ENCODE measurements around the gene C10orf67.

C10orf67 gene

GRCh38 chr10:23324351-23324750 lies 20.2 kb downstream of the C10orf67 start:
- no peak for TF ChIP-seq CTCF (IDR thresholded peaks at IDR 0.05; ENCODE audit: insufficient read depth, low read depth, low read length, missing control alignments)
- H3K4me3 ChIP-seq (ENCODE audit: low read length) = no peak overlapping the region
- DNase-seq (ENCODE audit: low read depth) = no peak

GRCh38 chr10:23322082-23322481 lies 22.5 kb downstream of the C10orf67 start:
- no peak overlapping the region for H3K4me3 ChIP-seq (ENCODE audit: low read length)
- no peak for TF ChIP-seq CTCF (IDR thresholded peaks at IDR 0.05; ENCODE audit: insufficient read depth, low read depth, low read length, missing control alignments)
- no peak for DNase-seq (ENCODE audit: low read depth)

- no peak for DNase-seq (ENCODE audit: low read depth)
- H3K4me3 ChIP-seq (ENCODE audit: low read length) = no peak overlapping the region
- no peak for TF ChIP-seq CTCF (IDR thresholded peaks at IDR 0.05; ENCODE audit: insufficient read depth, low read depth, low read length, missing control alignments)
Measured at GRCh38 chr10:23319835-23320234, 24.8 kb downstream of the C10orf67 start.

- DNase-seq (ENCODE audit: low read depth) = no peak
- TF ChIP-seq CTCF (IDR thresholded peaks at IDR 0.05; ENCODE audit: insufficient read depth, low read depth, low read length, missing control alignments) = no peak
- H3K4me3 ChIP-seq (ENCODE audit: low read length) = no peak overlapping the region
Measured at GRCh38 chr10:23318359-23318758, 26.2 kb downstream of the C10orf67 start.

GRCh38 chr10:23317416-23317815 lies 27.2 kb downstream of the C10orf67 start:
- DNase-seq (ENCODE audit: low read depth) = no peak
- no peak overlapping the region for H3K4me3 ChIP-seq (ENCODE audit: low read length)
- TF ChIP-seq CTCF (IDR thresholded peaks at IDR 0.05; ENCODE audit: insufficient read depth, low read depth, low read length, missing control alignments) = no peak

- no peak for TF ChIP-seq CTCF (IDR thresholded peaks at IDR 0.05; ENCODE audit: insufficient read depth, low read depth, low read length, missing control alignments)
- H3K4me3 ChIP-seq (ENCODE audit: low read length) = no peak overlapping the region
- DNase-seq (ENCODE audit: low read depth) = no peak
Measured at GRCh38 chr10:23316406-23316805, 28.2 kb downstream of the C10orf67 start.

- H3K4me3 ChIP-seq (ENCODE audit: low read length) = no peak overlapping the region
- no peak for TF ChIP-seq CTCF (IDR thresholded peaks at IDR 0.05; ENCODE audit: insufficient read depth, low read depth, low read length, missing control alignments)
- no peak for DNase-seq (ENCODE audit: low read depth)
Measured at GRCh38 chr10:23315966-23316365, 28.6 kb downstream of the C10orf67 start.

Measured in epithelial cell of esophagus (primary cell).